ENCODE results near the gene RPS14.

Gene RPS14

DNA sequence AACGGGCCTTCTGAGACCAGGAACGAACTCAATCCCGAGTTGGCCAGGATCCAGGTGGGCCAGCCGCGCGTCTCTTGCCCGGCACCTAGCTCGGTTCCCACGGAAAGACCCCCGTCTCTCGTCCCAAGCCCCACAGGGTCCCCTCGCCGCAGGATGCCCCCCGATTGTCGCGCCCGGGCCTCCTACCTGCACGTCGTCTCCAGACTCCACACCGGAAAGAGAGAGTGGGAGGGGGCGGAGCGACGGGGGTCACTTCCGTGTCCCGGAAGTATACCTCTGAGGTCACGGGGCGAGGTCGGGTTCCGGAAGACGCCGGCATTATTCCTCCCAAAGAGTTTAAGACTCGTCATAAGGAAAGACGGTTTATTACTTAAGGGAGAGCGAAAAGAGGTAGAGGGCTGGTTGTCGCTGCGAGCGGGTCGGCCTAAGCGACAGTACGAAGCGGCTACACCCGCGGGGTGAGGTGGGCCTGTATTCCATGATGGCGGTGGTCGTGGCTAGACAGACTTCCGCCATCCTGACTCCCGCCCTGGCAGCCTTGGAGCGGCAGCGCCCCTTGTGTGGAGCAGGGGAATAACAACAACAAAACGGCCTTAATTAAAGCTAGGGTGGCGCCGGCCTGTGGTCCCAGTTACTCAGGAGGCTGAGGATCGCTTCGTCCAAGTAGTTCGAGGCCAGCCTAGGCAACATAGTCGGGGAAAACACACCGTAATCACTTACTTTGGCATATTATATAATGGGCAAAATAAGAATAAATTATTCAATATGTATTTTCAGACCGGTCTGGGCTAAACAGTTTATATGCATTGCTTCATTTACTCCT, at the start of gene RPS14:
Gene RPS14 (minus strand): TSS at position 223 of the 823 bp plus-strand sequence. CDS start 2,006 bp downstream, outside the sequence.
- DNase-seq = peak; percentile 92

DNA sequence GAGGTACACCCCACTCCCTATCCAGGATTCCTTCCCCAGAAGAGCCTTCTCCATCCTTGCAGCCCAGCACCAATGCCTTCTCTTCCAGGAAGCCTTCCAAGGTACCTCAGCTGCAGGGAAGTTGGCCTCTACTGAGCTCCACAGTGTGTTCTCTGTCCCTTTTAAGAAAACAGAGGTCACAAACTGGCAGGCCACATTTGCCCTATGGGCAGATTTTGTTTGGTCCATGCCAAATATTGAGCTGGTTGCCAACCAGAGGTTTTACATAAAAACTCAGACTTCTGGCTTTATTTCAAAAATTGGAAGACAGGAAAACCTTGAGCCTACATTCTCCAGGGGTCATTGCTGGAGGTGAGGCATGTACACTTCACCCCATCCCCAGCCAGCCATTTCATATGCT, 49.4 kb upstream of the RPS14 start:
- no peak for DNase-seq

DNA sequence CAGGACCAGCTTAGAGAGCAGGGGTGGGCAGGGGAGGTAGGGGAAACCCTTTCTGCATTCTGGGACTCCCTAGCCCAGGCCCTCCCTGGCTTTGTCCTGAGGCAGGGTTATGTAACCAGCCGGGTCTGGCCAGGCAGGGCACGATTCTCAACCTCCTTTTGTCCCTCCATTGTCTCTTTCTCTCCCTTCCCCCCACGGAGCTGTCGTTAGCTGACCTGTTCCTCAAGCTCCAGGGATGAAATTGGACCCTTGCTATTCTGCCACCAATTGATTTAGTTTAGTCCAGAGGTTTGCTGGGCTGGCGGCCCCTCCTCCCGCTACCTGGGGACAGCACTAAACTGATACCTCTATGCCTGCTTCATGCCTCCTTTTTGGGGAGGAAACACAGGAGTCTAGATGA, 49.0 kb upstream of the RPS14 start:
- no peak for DNase-seq

DNA sequence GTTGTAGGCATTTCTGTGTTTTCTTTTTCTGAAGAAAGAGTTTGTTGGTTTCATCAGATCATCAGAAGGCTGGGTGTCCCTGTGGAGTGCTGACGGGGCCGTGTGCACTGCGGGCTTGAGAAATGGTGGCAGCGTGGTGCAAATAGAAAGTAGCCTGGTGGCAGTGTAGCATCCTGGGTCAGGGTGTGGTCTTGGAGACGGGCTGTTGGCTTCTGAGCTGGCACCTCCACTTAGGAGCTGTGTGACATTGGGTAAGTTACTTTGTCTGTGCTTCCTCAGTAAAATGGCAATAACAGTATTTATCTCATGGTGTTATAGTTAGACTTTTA, 48.4 kb upstream of the RPS14 start:
- DNase-seq = no peak

DNA sequence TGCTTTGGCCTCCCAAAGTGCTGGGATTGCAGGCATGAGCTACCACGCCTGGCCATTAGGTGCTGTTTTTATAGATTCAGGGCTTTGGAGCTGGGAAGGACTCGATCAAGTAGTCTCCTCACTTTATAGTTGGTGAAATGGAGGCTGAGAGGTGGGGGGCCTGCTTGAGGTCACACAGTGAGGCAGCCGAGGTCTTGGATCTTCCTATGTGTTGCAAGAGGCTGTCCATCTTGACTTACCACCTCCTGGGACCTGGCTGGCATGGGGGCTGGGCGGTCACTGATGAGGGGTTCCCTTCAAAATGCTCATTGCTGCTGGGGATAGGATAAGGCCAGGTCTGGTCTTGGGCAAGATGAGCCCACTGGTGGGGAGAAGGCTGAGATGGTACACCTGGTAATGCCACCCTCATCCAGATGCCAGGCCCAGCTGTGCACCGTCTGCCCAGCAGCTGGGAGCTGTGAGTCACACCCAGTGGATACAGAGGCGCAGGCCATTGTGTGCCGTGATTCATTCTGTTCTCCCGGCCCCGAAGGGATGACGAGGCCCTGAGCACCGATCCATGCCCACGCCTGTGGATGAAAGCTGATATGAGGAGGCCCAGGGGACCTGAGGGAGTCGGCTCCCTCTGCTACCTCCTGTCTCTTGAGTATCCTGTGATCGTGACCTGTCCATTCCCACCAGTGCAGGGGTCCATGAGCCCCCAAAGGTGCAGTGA, 47.9 kb upstream of the RPS14 start:
- DNase-seq = no peak

DNA sequence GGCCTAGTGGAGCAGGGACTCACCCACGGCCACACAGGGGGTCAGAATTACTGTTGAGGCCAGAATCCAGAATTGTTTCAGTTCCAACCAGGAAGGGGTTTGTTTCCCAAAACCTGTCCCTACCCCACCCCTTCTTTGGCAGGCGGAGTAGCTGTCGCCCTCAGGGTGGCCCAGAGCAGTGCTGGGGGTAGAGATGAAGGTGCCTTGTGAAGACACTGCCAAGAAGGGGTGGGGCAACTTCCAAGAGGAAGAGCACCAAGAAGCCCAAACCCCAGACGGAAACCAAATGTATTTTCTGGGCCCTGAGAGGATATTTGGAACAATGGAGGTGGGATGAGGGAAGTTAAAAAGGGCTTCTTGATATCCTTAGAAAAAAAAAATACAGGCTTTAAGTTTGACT, 47.0 kb upstream of the RPS14 start:
- no peak for DNase-seq

DNA sequence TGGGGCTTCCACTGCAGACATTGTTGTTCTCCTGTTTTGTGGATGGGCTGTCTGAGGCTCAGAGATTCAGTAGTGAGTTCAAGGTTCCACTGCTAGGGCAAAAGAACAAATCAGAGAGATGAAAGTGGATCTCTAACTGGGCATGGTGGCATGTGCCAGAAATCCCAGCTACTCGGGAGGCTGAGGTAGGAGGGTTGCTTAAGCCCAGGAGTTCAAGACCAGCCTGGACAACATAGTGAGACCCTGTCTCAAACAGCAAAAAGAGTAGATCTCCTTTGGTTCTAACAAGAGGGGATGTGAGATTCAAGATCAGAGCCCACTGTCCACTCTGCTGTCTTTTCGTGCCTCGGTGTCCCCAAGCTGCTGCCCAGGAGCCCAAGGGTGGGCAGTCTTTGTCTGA, 46.6 kb upstream of the RPS14 start:
- no peak for DNase-seq

DNA sequence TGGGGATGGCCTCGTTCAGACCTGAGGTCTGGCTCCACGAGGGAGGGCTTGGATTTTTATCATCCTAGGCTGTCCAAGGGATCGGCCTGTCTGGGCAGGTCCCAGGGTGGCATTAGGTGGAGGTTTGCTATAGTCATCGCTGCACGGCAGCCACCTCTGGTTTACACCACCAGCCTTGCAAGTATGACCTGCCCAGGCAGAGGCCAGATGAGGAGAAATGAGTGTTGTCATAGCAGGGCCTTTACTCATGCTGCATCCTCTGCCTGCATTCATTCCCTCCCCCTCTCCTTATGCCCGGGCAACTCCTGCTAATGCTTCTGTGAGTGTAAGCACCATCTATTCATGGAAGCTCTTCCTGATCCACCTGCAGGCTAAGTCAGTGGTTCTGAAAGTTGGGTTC, 43.1 kb upstream of the RPS14 start:
- no peak for DNase-seq

DNA sequence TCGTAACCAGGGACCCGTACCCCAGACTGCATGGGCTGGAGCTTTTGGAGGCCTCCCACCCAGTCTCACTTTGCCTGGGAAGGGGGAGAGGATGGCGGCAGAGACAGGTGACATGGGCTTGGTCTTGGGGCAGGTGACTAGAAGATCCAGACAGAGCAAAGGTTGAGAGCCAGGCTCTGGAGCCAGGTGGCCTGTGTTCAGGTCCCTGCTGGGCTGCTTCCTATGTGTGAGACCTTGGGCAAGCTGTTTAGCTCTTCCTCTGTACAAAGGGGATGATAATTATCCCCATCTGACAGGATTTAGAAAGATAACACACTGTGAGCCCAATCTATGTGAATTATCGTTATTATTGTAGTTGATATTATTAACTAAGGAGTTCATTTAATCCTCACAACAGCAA, 42.3 kb upstream of the RPS14 start:
- DNase-seq = peak; percentile 53

DNA sequence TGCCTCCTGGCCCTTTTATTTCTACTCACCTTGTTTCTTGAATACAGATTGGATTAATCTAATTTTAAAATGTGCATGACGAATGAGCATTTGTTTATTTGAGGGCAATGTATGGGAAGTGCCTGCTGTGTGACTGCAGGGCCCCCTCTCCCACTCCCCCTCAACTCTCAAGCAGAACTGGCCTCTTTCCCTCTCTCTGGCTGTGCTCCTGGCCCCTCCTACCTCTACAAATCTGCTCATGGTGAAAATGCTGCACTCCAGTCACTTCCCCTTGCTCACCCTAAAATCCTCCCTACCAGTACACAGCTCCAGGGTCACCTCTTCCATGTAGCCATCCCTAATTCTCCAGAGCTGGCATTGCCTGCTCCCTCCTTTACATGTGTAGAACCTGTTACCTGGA, 41.2 kb upstream of the RPS14 start:
- DNase-seq = no peak

DNA sequence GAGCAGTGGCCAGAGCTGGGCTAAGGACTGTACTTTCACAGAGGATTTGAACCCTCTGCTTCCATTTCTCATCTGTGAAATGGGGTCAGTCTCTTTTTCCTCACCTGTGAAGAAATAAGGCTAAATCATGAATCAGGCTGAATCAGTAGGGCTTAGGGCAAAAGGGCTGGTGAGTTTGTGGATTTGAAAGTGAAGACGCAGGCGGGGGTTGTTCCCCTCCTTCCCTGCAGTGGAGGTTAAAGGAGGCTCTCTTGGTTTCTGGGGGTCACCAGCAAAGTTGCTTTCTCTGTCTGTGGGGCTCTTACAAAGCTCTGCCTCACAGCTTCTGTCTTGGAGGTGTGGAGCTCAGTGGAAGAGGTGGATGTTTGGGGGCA, 40.7 kb upstream of the RPS14 start:
- no peak for DNase-seq

DNA sequence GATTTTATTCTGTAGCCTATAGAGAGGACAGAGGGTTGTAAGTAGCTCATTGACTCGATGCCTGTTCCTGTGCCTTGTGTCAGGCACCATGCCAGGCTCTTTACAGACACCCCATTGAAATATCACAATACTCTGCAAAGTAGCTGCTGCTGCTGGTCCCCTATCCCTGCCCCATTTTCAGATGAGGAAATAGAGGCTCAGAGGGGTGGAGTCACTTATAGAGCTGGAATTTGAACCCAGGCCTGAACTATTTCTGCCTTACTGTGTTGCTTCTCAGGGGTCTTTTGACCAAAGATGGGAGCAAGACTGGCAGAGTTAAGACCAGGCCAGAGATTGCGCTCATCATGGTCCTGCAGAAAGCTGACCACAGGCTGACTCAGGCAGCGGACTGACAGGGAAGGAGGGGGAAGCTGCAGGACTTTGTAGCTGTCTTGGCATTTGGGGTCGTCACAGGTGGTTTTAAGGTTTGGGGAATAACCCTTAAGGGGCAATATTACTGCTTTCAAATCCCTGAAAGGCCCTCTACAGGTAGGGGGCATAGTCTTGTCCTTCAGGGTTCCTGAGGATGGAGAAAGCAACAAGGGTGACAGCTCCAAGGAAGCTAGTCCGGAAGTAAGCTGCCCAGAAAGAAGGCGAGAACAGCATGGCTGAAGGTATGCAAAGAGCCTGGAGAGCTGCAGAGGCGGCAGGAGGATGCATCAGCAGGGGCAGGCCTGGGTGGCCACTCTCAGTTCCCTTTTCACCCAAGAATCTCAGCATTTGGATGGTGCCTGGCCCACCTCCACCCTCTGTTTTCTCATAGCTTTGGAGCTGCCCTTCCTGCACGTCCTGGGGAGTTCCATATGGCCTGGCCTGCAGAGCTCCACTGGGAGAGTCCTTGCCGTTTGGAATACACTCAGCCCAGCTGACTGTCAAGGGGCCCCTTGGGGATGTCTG, 40.1 kb upstream of the RPS14 start:
- DNase-seq = no peak

DNA sequence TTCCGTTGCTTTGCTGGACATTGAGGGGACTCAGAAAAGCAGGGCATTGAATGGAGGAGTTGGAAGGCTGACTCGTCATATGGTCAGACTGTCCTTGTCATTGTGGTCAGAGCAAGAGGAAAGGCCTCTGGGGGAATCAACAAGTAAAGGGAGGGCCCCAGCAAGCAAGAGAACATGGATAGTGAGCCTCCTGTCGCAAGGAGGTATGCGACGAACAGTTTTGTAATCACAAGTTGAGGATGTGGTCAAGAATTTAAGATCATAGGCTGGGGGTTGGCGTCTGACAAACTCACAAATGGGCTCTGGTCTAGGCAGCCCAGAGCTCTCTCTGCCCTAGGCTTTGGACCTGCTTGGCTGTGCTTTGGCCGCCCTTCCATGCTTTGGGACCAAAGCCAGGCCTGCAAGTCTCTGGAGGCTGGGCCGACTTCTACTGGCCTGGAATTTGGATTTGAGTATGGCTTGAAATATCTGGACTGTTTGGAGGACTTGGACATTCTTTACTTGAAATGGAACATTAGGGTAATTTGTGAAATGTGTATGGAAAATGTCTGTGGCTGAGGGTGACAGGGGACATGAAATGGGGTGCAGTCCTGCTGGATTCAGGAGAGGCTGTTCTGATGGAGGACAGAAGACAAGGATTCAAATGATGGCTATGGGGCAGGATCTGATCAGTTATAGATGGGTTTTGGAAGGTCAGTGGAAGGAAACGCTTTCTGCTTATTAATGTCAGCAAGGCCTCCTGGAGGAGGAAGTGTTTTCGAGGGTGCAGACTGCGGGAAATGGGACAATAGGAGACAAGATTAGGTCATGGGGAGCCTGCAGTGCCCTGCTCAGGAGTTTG, 39.2 kb upstream of the RPS14 start:
- no peak for DNase-seq

DNA sequence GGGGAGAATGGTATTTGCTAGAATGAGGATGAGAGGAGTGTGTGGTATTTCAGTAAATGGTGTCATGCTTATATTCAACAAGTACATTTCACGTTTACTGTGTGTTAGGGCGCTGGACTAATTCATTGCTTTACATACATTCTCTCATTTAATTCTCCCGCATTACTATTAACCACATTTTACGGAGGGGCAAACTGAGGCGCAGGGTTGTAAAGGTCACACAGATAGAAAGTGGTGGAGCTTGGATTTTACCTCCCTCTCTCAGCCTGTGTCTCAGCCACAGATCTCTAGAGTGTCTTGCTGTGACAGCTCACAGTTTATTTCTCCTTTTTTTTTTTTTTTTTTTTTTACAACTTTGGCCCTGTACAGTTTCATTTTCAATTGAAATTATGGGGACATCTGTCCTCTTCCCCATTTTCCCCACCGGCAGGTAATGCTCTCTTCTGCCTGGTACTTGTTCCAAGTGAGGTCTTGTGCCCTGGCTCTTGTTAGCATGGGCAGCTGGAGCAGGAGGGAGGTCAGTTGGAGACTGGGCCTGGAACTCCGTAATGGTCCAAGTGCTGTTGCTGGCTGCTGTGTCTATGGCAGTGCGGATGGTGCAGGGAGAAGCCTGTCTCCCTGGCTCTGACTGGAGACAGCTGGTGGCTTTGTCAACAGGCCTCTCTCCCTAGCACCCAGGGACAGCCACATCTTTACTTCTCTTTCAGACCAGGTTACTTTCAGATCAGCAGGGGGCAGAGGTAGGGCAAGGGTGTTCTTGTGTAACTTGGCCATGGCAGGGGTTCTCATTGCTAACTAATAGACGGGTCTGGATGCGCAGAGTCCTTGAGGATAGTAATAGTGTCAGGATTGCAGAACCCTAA, 37.9 kb upstream of the RPS14 start:
- DNase-seq = peak; percentile 64

DNA sequence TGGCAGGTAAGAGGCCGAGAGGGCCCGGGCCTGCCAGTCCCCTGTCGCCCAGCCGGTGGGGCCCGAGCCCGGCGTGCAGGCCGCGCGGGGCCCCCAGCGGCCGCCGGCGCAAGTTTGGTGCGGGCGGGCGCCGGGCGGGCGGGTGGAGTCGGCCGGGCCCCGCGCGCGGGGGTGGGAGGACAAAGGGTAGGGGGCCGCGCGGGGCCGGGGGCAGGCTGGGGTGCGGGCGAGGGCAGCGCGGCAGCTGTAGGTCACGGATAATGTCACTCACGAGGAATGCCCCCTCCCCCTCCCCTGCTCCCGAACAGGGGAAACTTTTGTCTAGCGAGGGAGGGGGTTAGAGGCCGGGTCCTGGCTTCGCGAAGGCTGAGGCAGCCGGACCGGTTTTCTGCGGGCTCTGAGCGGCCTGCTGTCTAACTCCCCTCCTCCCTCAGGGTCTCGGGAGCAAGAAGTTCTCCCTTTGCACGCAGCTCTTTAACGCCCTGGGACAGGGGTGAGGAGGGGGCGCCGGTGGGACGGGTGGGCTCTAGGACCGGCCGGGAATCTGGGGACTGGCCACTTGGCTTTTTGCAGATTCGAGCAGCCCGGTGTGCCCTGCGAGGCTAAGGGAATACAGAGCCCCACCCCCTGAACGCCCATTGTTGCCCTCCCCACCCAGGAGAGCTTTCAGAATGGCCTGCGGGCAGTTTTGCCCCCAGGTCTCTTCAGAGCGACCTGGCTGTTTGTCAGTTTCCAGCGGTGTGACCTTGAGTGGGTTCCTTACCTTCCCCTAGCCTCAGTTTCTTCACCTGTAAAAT, 37.1 kb upstream of the RPS14 start:
- DNase-seq = peak; percentile 69

DNA sequence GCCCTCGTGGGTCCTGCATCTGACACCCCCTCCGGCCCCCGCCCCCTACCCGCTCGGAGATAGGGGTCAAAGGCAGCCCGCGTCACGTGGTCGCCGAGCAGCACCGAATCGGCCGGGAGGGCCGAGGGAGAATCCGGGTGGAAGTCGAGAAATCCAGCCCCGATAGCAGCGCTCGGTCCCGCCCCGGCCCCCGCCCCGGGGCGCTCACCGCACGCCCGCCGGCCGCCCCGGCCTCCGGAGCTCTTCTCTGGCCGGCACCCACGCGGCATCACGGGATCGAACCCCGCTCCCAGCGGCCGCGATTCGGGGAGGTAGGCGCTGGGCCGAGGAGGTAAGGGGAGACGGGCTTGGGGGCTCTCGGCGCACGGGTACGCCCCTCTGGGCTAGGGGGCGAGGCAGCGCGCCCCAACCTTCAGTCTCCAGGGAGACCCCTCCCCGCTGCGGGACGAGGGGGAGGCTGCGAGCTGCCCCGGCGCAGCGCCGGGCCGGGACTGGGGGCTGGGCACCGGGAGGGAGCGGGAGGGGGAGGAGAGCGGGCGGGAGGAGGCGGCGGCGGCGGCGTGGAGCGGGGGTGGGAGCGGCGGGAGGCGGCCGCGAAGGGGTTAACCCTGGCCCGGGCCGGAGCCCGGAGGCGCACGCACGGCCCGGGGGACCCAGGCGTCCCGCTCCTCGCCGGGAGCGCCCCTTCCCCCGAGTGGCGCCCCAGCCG, 36.3 kb upstream of the RPS14 start:
- peak; percentile 58 for DNase-seq

DNA sequence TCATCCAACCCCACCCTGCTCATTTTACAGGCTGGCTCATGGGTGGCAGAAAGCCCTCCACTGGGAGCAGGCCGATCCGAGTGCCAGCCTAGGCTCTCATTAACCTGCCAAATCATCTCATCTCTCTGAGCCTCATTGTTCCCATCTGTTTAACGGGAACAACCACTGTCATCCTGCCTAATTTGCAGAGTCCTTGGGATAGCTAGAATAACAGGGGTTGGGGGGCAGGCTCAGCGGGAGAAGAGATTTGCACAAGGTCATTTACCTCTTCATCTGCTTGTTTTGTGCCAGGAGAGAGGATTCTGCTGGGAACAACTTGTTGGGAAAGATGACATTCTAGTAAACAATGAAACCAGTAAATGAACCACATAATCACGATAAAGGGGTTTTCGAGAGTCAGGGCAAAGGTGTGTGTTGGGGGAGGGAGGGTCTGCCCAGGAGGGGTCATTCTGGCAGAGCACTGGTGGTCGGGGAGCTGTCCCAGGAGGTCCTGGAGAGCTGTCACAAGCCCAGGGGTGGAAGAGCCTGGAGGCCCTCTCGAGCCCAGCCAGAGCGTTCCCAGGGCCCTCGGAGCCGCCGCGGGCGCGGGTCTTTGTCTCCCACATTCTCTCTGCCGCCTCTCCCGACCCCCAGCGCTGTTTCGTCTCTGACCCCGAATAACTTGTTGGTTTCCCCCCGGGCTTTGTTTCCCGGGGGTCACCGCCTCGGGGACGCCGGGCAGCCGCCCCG, 35.6 kb upstream of the RPS14 start:
- no peak for DNase-seq

DNA sequence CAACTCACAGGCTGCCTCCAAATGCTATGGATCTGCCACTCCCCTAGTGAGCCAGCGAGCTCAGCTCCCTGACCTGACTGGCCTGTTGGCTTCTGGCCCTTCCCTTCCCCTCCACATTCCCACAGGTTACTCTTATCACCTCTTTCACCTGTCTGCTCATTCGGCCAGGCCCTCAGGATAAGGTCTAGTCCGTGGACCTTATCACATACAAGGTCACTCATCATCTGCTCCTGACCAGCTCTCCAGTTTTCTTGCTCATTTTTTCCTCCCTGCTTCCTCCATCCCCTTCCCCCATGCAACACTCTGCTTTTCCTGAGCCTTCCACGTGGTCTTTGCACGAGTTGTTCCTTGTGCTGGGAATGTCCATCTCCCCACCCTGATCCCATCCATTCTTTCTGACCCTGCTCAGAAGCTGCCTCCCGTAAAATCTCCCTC, 32.5 kb upstream of the RPS14 start:
- DNase-seq = no peak

DNA sequence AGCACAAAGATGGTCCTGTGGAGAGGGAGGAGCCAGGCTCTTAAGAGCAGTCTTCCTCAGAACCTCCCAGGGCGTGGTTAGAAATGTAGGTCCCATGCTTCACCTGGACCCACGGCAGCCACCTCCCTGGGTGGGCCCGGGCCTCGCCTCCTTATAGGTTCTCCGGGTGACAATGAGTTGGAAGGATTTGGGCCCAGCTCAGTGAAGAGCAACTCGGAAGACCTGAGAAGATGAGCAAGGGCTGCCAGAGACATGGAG, 32.1 kb upstream of the RPS14 start:
- no peak for DNase-seq

DNA sequence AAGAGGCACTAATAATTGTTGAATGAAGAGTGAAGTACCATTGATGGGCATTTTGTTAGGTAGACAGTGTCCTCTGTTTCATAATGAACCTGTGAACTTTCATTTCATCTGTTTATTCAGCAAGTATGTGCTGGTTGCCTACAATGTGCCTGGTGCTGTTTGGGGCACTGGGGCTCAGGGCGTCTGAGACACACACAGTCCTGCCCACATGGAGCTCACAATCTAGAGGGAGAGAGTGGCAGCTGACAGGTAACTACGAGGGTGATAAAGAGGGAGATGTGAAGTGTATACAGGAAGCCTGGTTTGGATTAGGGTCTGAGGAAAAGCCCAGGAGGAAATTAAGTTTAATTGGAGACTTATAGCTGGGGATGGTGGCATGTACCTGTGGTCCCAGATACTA, 29.9 kb upstream of the RPS14 start:
- DNase-seq = no peak

Measured in NCI-H82 (cell line).